Heart left ventricle (tissue), 16 donors: ENCODE results near the gene C11orf68. TPM values are rescaled to one million over a fixed set of nuclear protein-coding genes. Genes with fewer than 3 reads are reported as not detected.

Experiments
- ATAC-seq, 4 donors: fragments of 200-7000 bp; cut with Tn5 transposase; one replicate each; pipeline ENCODE4 v1.9.1; 2020 to 2022; ENCODE audit warnings: moderate library complexity in 4 of 4, mild to moderate bottlenecking in 3 of 4, moderate number of reproducible peaks in 1 of 4
- DNase-seq, 5 donors: peaks; one replicate each; pipeline ENCODE4 v3.0.0-alpha.2; 2020
- H3K27ac ChIP-seq, 12 donors: fragments of 200-600 bp; sonication (generic) in 4 of 12; one replicate each; pipeline versions ENCODE4 v1.5.0 to v1.8.0; 2016 to 2022; ENCODE audit warnings: mild to moderate bottlenecking in 2 of 12
- H3K27me3 ChIP-seq, 9 donors: fragments of 200-600 bp; sonication (generic) in 2 of 9; one replicate each; pipeline versions ENCODE4 v1.5.1 to v1.8.0; 2016 to 2022; ENCODE audit warnings: mild to moderate bottlenecking in 3 of 9
- H3K36me3 ChIP-seq, 9 donors: fragments of 200-600 bp; sonication (generic) in 2 of 9; one replicate each; pipeline versions ENCODE4 v1.5.0 to v1.8.0; 2018 to 2022; ENCODE audit warnings: mild to moderate bottlenecking in 2 of 9
- H3K4me1 ChIP-seq, 12 donors: fragments of 200-600 bp; sonication (generic) in 4 of 12; one replicate each; pipeline versions ENCODE4 v1.5.0 to v1.8.0; 2016 to 2022; ENCODE audit warnings: mild to moderate bottlenecking in 3 of 12
- H3K4me3 ChIP-seq, 12 donors: fragments of 200-600 bp; sonication (generic) in 4 of 12; one replicate each; pipeline versions ENCODE4 v1.5.0 to v1.8.0; 2017 to 2022; ENCODE audit warnings: mild to moderate bottlenecking in 9 of 12, moderate library complexity in 4 of 12
- H3K9me3 ChIP-seq, 12 donors: fragments of 200-600 bp; sonication (generic) in 4 of 12; one replicate each; pipeline versions ENCODE4 v1.5.0 to v1.8.0; 2016 to 2022; ENCODE audit warnings: mild to moderate bottlenecking in 1 of 12
- POLR2A ChIP-seq, 2 donors: fragments of 450-650 bp; IDR thresholded peaks; one replicate each; pipeline ENCODE4 v1.6.1; 2017; ENCODE audit warnings: antibody characterized with exemption in 2 of 2, mild to moderate bottlenecking in 2 of 2, moderate library complexity in 2 of 2
- WGBS, 4 donors: extraction: QIAGEN DNeasy Blood & Tissue Kit in 2 of 4; methylation state at CpG; one replicate each; pipeline versions ENCODE4 v1.1.5 to v1.1.7; 2013 to 2018; 5-methylcytosine and 5-hydroxymethylcytosine counted together
- intact Hi-C, 10 donors: fragments of 100-400 bp; cut with DNase I; formaldehyde crosslinking; loops; one replicate each; pipeline versions ENCODE4 v1.11.1 to v1.14.2; 2022
- polyA plus RNA-seq, 2 donors: library from polyadenylated mRNA; stranded (reverse); fragments of 200-250 nt; gene quantifications; one replicate each; pipeline ENCODE4 v1.2.3, GENCODE V29; 2013
- total RNA-seq, 9 donors: library from RNA; depleted of rRNA in 2 of 9; stranded (reverse); fragments of >200 nt in 2 of 9; fragmentation: NEBNext Ultra II Directional in 3 of 9; extraction: Animal tissue kit (Norgen Biotek cat#: 25700) in 3 of 9; gene quantifications; one replicate each; pipeline versions ENCODE4 v1.1.0 to v1.2.4, GENCODE V29; 2016 to 2023
- TF ChIP-seq, protein P1 (sequence below), 12 donors: fragments of 200-600 bp; sonication (generic) in 4 of 12; IDR thresholded peaks; one replicate each; pipeline versions ENCODE4 v1.5.0 to v1.8.0; 2018 to 2022; ENCODE audit warnings: antibody characterized with exemption in 12 of 12, mild to moderate bottlenecking in 5 of 12
- donor health status: ischemic (EF 13 %, LVEDD 7.1; RV severe dilation, severe dysfunction).
- donor health status: healthy with polysubstance abuse.
- donor health status: DM: no; HTN: yes; CAD: no.
- donor health status: DM: no; HTN: no; CAD: no.
- donor health status: ischemic (EF 25% LVEDD 6.9; RV normal size, moderate dysfunction).
- donor health status: ischemic (EF 25% LVEDD 5.7; RV mildly dilated, moderate dysfunction).
- donor health status: healthy.
- donor health status: DM: yes; HTN: yes; CAD: no.
- donor health status: ischemic (EF 35%, LVEDD 5.7; RV mildly dilated, moderate dysfunction).
- donor health status: nonischemic (EF 11% LVEDD 7.7; RV severe dilation, severe dysfunction).
- donor health status: DM: yes; HTN: yes; CAD: no.
- donor health status: PGD.
- donor health status: ischemic (EF 29% LVEDD 5.4; RV normal size, mild dysfunction).
- donor health status: nonischemic (EF 23%, LVEDD 6.1; RV moderate dilation, normal function).

The C11orf68 gene
- total and polyA plus RNA-seq, 11 donors, result 17.0 to 49.0 (median 39.5) TPM

DNA sequence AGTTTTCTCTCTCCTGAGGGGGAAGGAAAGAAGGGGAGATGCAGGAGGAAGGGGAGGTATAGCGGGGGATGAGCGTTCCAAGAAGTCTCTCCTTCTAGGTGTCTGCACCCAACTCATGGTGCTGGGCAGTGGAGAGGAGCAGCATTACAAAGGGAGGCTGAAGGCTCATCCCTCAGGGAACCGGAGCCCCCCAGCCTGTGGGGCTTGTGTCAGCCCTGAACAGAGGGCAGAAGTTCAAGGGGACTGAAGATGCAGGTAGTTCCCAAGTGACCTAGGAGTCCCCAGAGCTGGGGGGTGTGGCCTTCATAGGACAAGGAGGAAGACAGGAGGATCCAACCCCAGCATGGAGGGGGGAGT lies 1.8 kb downstream of the C11orf68 start:
- peaks cover 0 to 13% (median 3%) of the 10 kb centered on the region in 9 donors for H3K36me3 ChIP-seq
- TF ChIP-seq, protein P1, sequence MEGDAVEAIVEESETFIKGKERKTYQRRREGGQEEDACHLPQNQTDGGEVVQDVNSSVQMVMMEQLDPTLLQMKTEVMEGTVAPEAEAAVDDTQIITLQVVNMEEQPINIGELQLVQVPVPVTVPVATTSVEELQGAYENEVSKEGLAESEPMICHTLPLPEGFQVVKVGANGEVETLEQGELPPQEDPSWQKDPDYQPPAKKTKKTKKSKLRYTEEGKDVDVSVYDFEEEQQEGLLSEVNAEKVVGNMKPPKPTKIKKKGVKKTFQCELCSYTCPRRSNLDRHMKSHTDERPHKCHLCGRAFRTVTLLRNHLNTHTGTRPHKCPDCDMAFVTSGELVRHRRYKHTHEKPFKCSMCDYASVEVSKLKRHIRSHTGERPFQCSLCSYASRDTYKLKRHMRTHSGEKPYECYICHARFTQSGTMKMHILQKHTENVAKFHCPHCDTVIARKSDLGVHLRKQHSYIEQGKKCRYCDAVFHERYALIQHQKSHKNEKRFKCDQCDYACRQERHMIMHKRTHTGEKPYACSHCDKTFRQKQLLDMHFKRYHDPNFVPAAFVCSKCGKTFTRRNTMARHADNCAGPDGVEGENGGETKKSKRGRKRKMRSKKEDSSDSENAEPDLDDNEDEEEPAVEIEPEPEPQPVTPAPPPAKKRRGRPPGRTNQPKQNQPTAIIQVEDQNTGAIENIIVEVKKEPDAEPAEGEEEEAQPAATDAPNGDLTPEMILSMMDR (IDR thresholded peaks at IDR 0.05), result no peak
- no peaks in the 10 kb centered on the region for H3K9me3 ChIP-seq
- peaks cover 16 to 59% (median 50%) of the 10 kb centered on the region in 12 donors for H3K4me1 ChIP-seq
- no peaks in the 10 kb centered on the region for H3K27me3 ChIP-seq
- no peak for ATAC-seq
- H3K27ac ChIP-seq, result peak overlapping the region in 6 of 12 donors; percentile 80 to 98 (median 96)
- WGBS, 4 donors, result 89 to 98% (median 94%) methylated on average over 3 of the region's 3 CpGs
- peak overlapping the region in 5 of 12 donors; percentile 6 to 100 (median 89) for H3K4me3 ChIP-seq
- intact Hi-C loops, result loop anchor here in 1 of 10 donors (5.0 kb wide), 1 partner anchor 45 kb away; the partner anchor contains the start of gene SART1
- no peak for DNase-seq

DNA sequence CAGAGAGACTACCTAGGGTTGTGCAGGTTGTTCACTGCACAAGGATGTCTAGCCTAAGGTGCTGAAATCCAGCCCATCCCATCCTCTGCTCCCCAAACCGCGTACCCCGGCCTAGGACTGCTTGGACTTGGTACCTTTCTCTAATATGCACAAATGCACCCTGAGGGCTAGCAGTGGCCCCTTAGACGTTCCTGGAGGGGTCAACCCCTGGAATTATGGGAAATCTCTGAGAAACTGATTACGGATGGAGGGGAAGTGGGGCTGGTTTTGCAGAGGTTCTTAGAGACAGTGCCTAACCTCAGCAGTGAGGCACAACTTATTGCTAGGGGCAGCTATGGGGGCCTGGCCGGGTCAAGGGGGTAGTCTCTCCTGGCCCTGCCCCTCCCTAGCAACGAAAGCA lies 2.5 kb downstream of the C11orf68 start:
- H3K9me3 ChIP-seq, result no peaks in the 10 kb centered on the region
- DNase-seq, result no peak
- H3K4me1 ChIP-seq, result peaks cover 16 to 66% (median 56%) of the 10 kb centered on the region in 12 donors
- H3K27ac ChIP-seq, result peak overlapping the region in 11 of 12 donors; percentile 34 to 98 (median 84)
- TF ChIP-seq, protein P1 (IDR thresholded peaks at IDR 0.05), result no peak
- TF ChIP-seq POLR2A (IDR thresholded peaks at IDR 0.05), result no peak
- 67 to 79% (median 76%) methylated on average over 6 to 7 of the region's 7 CpGs for WGBS, 4 donors
- no peaks in the 10 kb centered on the region for H3K27me3 ChIP-seq
- no peak for ATAC-seq
- H3K4me3 ChIP-seq, result peak overlapping the region in 4 of 12 donors; percentile 4 to 33 (median 12)
- intact Hi-C loops, result loop anchor here in 1 of 10 donors (5.0 kb wide), 1 partner anchor 46 kb away; the partner anchor contains the start of gene SART1
- peaks cover 0 to 9% (median 0%) of the 10 kb centered on the region in 9 donors for H3K36me3 ChIP-seq

DNA sequence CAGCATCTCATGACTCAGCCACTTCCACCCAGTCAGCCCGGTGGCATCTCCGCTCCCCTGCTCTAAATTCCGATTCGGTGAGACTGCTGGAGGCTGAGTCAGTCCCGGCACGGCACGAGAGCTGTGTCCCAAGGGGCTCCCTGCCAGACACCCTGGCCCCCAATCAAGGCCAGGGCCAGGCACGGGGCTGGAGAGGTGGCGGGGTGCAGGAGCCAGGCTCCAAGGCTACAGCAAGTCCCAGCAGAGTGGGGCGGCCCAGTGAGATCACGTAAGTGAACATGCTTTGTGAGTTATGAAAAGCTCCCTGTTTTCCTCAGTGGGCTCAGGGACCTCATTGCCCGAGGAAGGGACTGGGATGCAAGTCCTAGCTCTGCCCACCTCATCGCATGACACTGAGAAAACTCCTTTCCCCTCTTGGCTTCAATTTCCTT lies 3.0 kb downstream of the C11orf68 start:
- no peaks in the 10 kb centered on the region for H3K9me3 ChIP-seq
- peaks cover 16 to 65% (median 58%) of the 10 kb centered on the region in 12 donors for H3K4me1 ChIP-seq
- H3K27me3 ChIP-seq, result no peaks in the 10 kb centered on the region
- TF ChIP-seq, protein P1 (IDR thresholded peaks at IDR 0.05), result no peak
- TF ChIP-seq POLR2A (IDR thresholded peaks at IDR 0.05), result no peak
- 15 to 30% (median 20%) methylated on average over 6 to 13 of the region's 13 CpGs for WGBS, 4 donors
- H3K27ac ChIP-seq, result peak overlapping the region; percentile 34 to 98 (median 82)
- intact Hi-C loops, result loop anchor here in 1 of 10 donors (5.0 kb wide), 1 partner anchor 46 kb away; the partner anchor contains the start of gene SART1
- ATAC-seq (peak; percentile 29 to 64 (median 56)), DNase-seq (peak; percentile 72 to 93 (median 83))
- H3K36me3 ChIP-seq, result peaks cover 0 to 9% (median 0%) of the 10 kb centered on the region in 9 donors
- H3K4me3 ChIP-seq, result peak overlapping the region in 6 of 12 donors; percentile 6 to 33 (median 13)

DNA sequence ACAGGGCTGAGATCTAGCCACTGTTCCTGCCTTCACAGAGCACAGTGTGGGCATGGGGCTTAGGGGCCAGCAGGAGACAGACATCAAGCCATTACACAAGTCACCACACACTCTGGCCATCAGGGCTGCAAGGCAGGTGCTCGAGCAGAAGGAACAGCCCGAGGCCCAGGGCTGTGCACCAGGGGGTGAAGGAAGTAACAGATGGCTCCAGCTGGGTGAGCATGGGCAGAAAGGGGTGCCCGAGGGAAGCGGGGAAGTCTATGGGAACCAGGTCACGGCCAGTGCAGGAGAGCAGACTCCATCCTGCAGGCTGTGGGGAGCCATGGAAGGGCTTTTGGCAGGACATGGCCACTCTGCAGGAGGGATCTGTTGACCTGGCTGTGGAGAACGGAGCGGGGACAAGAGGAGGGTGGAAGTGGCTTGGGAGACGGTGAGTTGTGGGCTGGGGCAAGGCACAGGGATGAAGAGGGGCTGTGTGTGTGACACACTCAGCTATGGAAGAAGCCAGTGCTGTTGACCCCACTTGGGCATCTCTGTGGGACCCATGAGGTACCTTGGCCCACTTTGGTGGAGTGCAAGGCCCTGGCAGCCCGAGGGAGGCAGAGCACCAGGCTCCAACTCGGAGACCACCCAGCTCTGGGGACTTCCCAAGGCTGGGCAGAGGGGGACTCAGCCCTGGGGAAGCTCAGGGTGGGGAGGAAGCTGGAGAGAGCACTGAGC lies 3.6 kb downstream of the C11orf68 start:
- peaks cover 0 to 9% (median 0%) of the 10 kb centered on the region in 9 donors for H3K36me3 ChIP-seq
- intact Hi-C loops, result loop anchor here in 1 of 10 donors (5.0 kb wide), 1 partner anchor 47 kb away; the partner anchor contains the start of gene SART1
- no peak for TF ChIP-seq POLR2A (IDR thresholded peaks at IDR 0.05)
- TF ChIP-seq, protein P1 (IDR thresholded peaks at IDR 0.05), result no peak
- ATAC-seq, result no peak
- H3K27me3 ChIP-seq, result no peaks in the 10 kb centered on the region
- H3K27ac ChIP-seq, result peak overlapping the region; percentile 34 to 98 (median 82)
- DNase-seq, result no peak
- H3K4me1 ChIP-seq, result peaks cover 13 to 59% (median 52%) of the 10 kb centered on the region in 12 donors
- WGBS, 4 donors, result 63 to 70% (median 69%) methylated on average over 10 of the region's 10 CpGs
- no peaks in the 10 kb centered on the region for H3K9me3 ChIP-seq
- peak overlapping the region in 6 of 12 donors; percentile 6 to 33 (median 13) for H3K4me3 ChIP-seq
